SK-N-SH treated with all-trans-retinoic acid at 6 μM for 48 hours (cell line): ENCODE measurements around the gene AKNA.

Experiments used
- ARNTL ChIP-seq: fragments of 450-650 bp; formaldehyde crosslinking; IDR thresholded peaks from 2 replicates; pipeline ENCODE4 v1.5.0; 2020; ENCODE audit warnings: low read depth, mild to moderate bottlenecking, moderate library complexity, borderline replicate concordance
- BACH2 ChIP-seq: fragments of 250-450 bp; sonication (Bioruptor Pico); IDR thresholded peaks from 2 replicates; pipeline ENCODE4 v1.9.0; 2021; ENCODE audit warnings: mild to moderate bottlenecking, borderline replicate concordance
- CSRNP3 ChIP-seq: fragments of 250-450 bp; sonication (Bioruptor Pico); IDR thresholded peaks from 2 replicates; pipeline ENCODE4 v1.5.1; 2021; ENCODE audit warnings: mild to moderate bottlenecking, moderate library complexity
- GLIS3 ChIP-seq: fragments of 250-450 bp; sonication (Bioruptor Pico); IDR thresholded peaks from 2 replicates; pipeline ENCODE4 v1.5.0; 2020; ENCODE audit warnings: mild to moderate bottlenecking, moderate library complexity
- PATZ1 ChIP-seq: fragments of 250-450 bp; sonication (Bioruptor Pico); IDR thresholded peaks from 2 replicates; pipeline ENCODE4 v1.8.0; 2020; ENCODE audit warnings: mild to moderate bottlenecking, moderate library complexity, borderline replicate concordance
- PPARA ChIP-seq: fragments of 250-450 bp; sonication (Bioruptor Pico); IDR thresholded peaks from 2 replicates; pipeline ENCODE4 v1.5.0; 2020; ENCODE audit warnings: mild to moderate bottlenecking, borderline replicate concordance
- RARB ChIP-seq: fragments of 250-450 bp; sonication (Bioruptor Pico); IDR thresholded peaks from 2 replicates; pipeline ENCODE4 v1.8.0; 2021; ENCODE audit warnings: mild to moderate bottlenecking, moderate library complexity
- SNAI2 ChIP-seq: fragments of 250-450 bp; sonication (Bioruptor Pico); IDR thresholded peaks from 2 replicates; pipeline ENCODE4 v1.5.0; 2020; ENCODE audit warnings: mild to moderate bottlenecking, moderate library complexity
- TCF4 ChIP-seq: fragments of 250-450 bp; sonication (Bioruptor Pico); IDR thresholded peaks from 2 replicates; pipeline ENCODE4 v1.8.0; 2021; ENCODE audit warnings: mild to moderate bottlenecking, moderate library complexity, borderline replicate concordance
- ZC3H10 ChIP-seq: fragments of 250-450 bp; sonication (Bioruptor Pico); IDR thresholded peaks from 2 replicates; pipeline ENCODE4 v1.5.1; 2021; ENCODE audit warnings: mild to moderate bottlenecking, moderate library complexity
- ZNF70 ChIP-seq: fragments of 450-650 bp; formaldehyde crosslinking; IDR thresholded peaks from 2 replicates; pipeline ENCODE4 v1.5.0; 2020; ENCODE audit warnings: mild to moderate bottlenecking, moderate library complexity
- ZNF8 ChIP-seq: fragments of 450-650 bp; formaldehyde crosslinking; IDR thresholded peaks from 2 replicates; pipeline ENCODE4 v1.5.0; 2020; ENCODE audit warnings: mild to moderate bottlenecking, moderate library complexity
- TF ChIP-seq, protein P1 (sequence below): fragments of 250-450 bp; sonication (Bioruptor Pico); IDR thresholded peaks from 2 replicates; pipeline ENCODE4 v1.8.0; 2021; ENCODE audit warnings: low read depth, mild to moderate bottlenecking, moderate library complexity, borderline replicate concordance
- TF ChIP-seq, protein P2 (sequence below): fragments of 250-450 bp; sonication (Bioruptor Pico); IDR thresholded peaks from 2 replicates; pipeline ENCODE4 v1.5.1; 2020; ENCODE audit warnings: low read depth, mild to moderate bottlenecking, moderate library complexity

- TF ChIP-seq ARNTL (CRISPR knock-in tag) (no peak), PATZ1 (CRISPR knock-in tag) (no peak), PPARA (no peak), ZC3H10 (CRISPR knock-in tag) (no peak), RARB (CRISPR knock-in tag) (no peak), ZNF8 (no peak), SNAI2 (no peak), CSRNP3 (CRISPR knock-in tag) (no peak), ZNF70 (CRISPR knock-in tag) (no peak), TCF4 (CRISPR knock-in tag) (no peak), BACH2 (CRISPR knock-in tag) (no peak), GLIS3 (CRISPR knock-in tag) (no peak)
- TF ChIP-seq, protein P1, sequence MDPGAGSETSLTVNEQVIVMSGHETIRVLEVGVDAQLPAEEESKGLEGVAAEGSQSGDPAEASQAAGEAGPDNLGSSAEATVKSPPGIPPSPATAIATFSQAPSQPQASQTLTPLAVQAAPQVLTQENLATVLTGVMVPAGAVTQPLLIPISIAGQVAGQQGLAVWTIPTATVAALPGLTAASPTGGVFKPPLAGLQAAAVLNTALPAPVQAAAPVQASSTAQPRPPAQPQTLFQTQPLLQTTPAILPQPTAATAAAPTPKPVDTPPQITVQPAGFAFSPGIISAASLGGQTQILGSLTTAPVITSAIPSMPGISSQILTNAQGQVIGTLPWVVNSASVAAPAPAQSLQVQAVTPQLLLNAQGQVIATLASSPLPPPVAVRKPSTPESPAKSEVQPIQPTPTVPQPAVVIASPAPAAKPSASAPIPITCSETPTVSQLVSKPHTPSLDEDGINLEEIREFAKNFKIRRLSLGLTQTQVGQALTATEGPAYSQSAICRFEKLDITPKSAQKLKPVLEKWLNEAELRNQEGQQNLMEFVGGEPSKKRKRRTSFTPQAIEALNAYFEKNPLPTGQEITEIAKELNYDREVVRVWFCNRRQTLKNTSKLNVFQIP, result no peak
- TF ChIP-seq, protein P2, sequence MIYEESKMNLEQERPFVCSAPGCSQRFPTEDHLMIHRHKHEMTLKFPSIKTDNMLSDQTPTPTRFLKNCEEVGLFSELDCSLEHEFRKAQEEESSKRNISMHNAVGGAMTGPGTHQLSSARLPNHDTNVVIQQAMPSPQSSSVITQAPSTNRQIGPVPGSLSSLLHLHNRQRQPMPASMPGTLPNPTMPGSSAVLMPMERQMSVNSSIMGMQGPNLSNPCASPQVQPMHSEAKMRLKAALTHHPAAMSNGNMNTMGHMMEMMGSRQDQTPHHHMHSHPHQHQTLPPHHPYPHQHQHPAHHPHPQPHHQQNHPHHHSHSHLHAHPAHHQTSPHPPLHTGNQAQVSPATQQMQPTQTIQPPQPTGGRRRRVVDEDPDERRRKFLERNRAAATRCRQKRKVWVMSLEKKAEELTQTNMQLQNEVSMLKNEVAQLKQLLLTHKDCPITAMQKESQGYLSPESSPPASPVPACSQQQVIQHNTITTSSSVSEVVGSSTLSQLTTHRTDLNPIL (CRISPR knock-in tag), result no peak
Observed at GRCh38 chr9:114388764-114389375, 1.1 kb upstream of the AKNA start.
